A673 (cell line): ENCODE measurements around the gene ODR4. TPM values are rescaled to one million over a fixed set of nuclear protein-coding genes. Genes with fewer than 3 reads are reported as not detected.
A peak's percentile ranks its signal among the peaks of the same experiment; 100 is the strongest.

ENCODE experiments used
- BruUV-seq: library from RNA; stranded (reverse); fragments of 400-500 nt; replicated peaks from 2 replicates; lab custom pipeline; 2021; lab: Mats Ljungman, UMichigan
- CTCF ChIA-PET: fragments of 300-600 bp; sonication (Branson Sonifier 250); formaldehyde crosslinking; loops from one replicate; lab custom pipeline; 2022; ENCODE audit warnings: antibody characterized with exemption; lab: Charles Lee
- POLR2A ChIA-PET: fragments of 300-600 bp; sonication (Branson Sonifier 250); formaldehyde crosslinking; loops from one replicate; lab custom pipeline; 2022; ENCODE audit warnings: antibody characterized with exemption; ENCODE audit not compliant: low non-redundant PET; lab: Charles Lee
- DNase-seq: peaks from one replicate; pipeline ENCODE4 v3.0.0-alpha.2; 2015; ENCODE audit warnings: low spot score
- H3K27ac ChIP-seq: fragments of 200-600 bp; sonication (generic); 2 replicates; pipeline ENCODE4 v1.5.1; 2016; ENCODE audit warnings: mixed run types, low read depth, mild to moderate bottlenecking, mixed read lengths, antibody characterized with exemption, low read length; ENCODE audit not compliant: poor library complexity, severe bottlenecking
- H3K27me3 ChIP-seq: fragments of 200-600 bp; sonication (generic); replicated peaks from 2 replicates; pipeline ENCODE4 v1.6.1; 2017; ENCODE audit warnings: mixed run types, low read depth, mild to moderate bottlenecking, mixed read lengths, antibody characterized with exemption, low read length; ENCODE audit not compliant: insufficient read depth, poor library complexity
- H3K36me3 ChIP-seq: fragments of 200-600 bp; sonication (generic); 2 replicates; pipeline ENCODE4 v1.6.1; 2016; ENCODE audit warnings: mixed run types, mild to moderate bottlenecking, mixed read lengths, antibody characterized with exemption, low read length; ENCODE audit not compliant: insufficient read depth, poor library complexity, severe bottlenecking
- H3K4me1 ChIP-seq: fragments of 200-600 bp; sonication (generic); 2 replicates; pipeline ENCODE4 v1.6.1; 2017; ENCODE audit warnings: mixed run types, mild to moderate bottlenecking, mixed read lengths, antibody characterized with exemption, low read length; ENCODE audit not compliant: insufficient read depth, poor library complexity, severe bottlenecking
- H3K4me3 ChIP-seq: fragments of 200-600 bp; sonication (generic); 2 replicates; pipeline ENCODE4 v1.5.1; 2016; ENCODE audit warnings: low read depth, mixed run types, mild to moderate bottlenecking, mixed read lengths, low read length; ENCODE audit not compliant: poor library complexity, severe bottlenecking
- H3K9me3 ChIP-seq: fragments of 200-600 bp; sonication (generic); 2 replicates; pipeline ENCODE4 v1.6.1; 2016; ENCODE audit warnings: mixed run types, low read depth, mild to moderate bottlenecking, mixed read lengths, antibody characterized with exemption, low read length; ENCODE audit not compliant: poor library complexity, severe bottlenecking
- EZH2 ChIP-seq: fragments of 200-600 bp; sonication (generic); IDR thresholded peaks from 2 replicates; pipeline ENCODE4 v1.6.1; 2017; ENCODE audit warnings: borderline replicate concordance, low read depth, mild to moderate bottlenecking, mixed read lengths, antibody characterized with exemption, low read length; ENCODE audit not compliant: poor library complexity, severe bottlenecking
- intact Hi-C: fragments of 100-400 bp; cut with micrococcal nuclease; formaldehyde crosslinking; loops from one replicate; pipeline ENCODE4 v1.10.0; 2022; ENCODE audit not compliant: unreplicated experiment
- total RNA-seq: library from RNA; stranded (reverse); gene quantifications from 2 replicates; pipeline ENCODE4 v1.2.3, GENCODE V29; 2021
- TF ChIP-seq, protein P1 (sequence below): fragments of 300-800, 200-600 bp; sonication (generic); conservative IDR thresholded peaks from 2 replicates; pipeline ENCODE4 v1.5.1; 2017; ENCODE audit warnings: low read depth, mild to moderate bottlenecking, antibody characterized with exemption, low read length, moderate library complexity, mixed read lengths

ODR4 gene
- total RNA-seq, 1 experiment from 2014 or later: 23.1 TPM

DNA sequence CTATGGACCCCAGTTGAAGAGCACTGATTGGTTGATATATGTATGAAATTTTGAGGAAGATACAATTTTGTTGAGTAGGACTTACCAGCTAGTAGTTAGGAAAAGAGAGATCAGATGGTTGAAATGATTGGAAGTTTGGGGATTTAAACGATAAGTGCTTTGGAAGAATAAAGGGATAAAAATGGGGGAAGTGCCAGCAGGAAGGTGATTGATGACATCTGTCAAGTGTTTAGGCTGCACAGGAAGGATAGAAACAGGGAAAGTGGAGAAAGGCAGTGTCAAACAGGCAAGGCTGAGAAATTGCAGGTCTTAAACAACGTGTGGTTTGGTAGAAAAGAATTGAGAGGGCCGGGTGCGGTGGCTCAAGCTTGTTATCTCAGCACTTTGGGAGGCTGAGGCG is 62.9 kb downstream of the ODR4 start:
- Histone ChIP-seq H3K36me3 (no peaks in the 10 kb centered on the region), H3K9me3 (no peaks in the 10 kb centered on the region), H3K27me3 (no peaks in the 10 kb centered on the region), H3K4me1 (peaks cover 12% of the 10 kb centered on the region), H3K27ac (no peak overlapping the region), H3K4me3 (no peak overlapping the region)
- ChIA-PET CTCF (no interaction called here), POLR2A (no interaction called here)
- no peak for TF ChIP-seq EZH2
- TF ChIP-seq, protein P1, sequence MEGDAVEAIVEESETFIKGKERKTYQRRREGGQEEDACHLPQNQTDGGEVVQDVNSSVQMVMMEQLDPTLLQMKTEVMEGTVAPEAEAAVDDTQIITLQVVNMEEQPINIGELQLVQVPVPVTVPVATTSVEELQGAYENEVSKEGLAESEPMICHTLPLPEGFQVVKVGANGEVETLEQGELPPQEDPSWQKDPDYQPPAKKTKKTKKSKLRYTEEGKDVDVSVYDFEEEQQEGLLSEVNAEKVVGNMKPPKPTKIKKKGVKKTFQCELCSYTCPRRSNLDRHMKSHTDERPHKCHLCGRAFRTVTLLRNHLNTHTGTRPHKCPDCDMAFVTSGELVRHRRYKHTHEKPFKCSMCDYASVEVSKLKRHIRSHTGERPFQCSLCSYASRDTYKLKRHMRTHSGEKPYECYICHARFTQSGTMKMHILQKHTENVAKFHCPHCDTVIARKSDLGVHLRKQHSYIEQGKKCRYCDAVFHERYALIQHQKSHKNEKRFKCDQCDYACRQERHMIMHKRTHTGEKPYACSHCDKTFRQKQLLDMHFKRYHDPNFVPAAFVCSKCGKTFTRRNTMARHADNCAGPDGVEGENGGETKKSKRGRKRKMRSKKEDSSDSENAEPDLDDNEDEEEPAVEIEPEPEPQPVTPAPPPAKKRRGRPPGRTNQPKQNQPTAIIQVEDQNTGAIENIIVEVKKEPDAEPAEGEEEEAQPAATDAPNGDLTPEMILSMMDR: no peak
- no TSS peak for BruUV-seq
- intact Hi-C loops: no loop called here
- DNase-seq: no peak

DNA sequence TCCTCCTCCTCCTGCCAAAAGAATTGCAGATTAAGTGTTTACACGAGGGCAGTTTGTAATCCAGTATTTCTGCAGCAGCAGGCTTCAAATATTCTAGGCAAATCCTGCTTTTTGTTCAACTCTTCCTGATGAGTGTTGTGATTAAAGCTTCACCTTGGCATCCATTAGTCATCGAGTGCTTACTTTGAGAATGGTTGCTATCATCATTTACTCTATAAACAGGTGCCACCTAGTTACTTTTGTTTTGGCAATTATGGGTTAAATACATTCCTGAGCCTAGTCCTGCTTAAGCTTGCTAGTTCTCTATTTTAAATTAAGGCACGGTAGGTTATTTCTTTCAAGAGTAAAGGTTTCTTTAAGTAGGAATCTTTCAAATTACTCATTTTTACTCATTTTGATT is 64.9 kb downstream of the ODR4 start:
- intact Hi-C loops: no loop called here
- ChIA-PET POLR2A (interaction anchor here (0.6 kb wide), 1 partner anchor 22 kb away, joined by 3 read pairs; no protein-coding TSS in a partner anchor), CTCF (no interaction called here)
- H3K36me3 ChIP-seq: no peaks in the 10 kb centered on the region
- H3K9me3 ChIP-seq: no peaks in the 10 kb centered on the region
- no peak overlapping the region for H3K4me3 ChIP-seq
- TF ChIP-seq, protein P1: no peak
- TF ChIP-seq EZH2: no peak
- no peak overlapping the region for H3K27ac ChIP-seq
- H3K4me1 ChIP-seq: peaks cover 14% of the 10 kb centered on the region
- no TSS peak for BruUV-seq
- H3K27me3 ChIP-seq: no peaks in the 10 kb centered on the region
- no peak for DNase-seq

DNA sequence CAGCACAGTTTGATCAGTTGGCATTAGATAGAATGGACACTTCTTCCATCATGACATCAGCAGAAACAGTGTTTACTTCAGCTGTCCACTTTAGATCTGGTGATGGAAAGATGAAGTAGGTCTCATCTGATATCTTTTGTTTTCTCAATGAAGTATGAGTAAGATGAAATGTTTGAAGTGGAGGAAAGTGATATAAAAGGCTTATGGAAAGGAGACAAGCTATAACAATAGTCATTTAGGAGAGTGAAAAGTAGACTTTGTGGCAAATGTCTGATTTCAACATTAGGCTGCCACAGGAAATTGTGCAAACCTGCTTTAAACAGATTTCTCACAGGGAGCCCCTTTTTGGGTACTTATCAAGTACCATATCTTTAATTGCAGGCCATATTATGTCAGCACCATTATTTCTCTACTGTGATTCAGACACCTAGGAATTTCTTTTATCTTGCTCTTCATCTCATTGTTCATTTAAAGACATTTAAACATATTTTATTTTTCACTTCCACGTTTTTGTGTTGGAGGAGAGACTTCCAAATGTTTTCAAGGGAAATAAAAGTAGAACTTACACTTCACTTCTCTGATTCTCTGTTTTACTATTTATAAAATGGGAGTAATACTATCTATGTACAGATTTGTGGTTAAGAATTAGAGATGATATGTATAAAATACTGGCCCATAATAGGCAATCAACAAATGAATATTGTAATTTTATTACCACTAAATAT is 67.2 kb downstream of the ODR4 start:
- Histone ChIP-seq H3K27ac (no peak overlapping the region), H3K4me3 (no peak overlapping the region), H3K36me3 (no peaks in the 10 kb centered on the region), H3K27me3 (no peaks in the 10 kb centered on the region), H3K4me1 (peaks cover 14% of the 10 kb centered on the region), H3K9me3 (no peaks in the 10 kb centered on the region)
- BruUV-seq: no TSS peak
- TF ChIP-seq EZH2: no peak
- TF ChIP-seq, protein P1: no peak
- POLR2A ChIA-PET: no interaction called here
- intact Hi-C loops: no loop called here
- CTCF ChIA-PET: no interaction called here
- DNase-seq: peak; percentile 74
